ENCODE data around the gene RCSD1.

RCSD1 gene

GRCh38 chr1:167645140-167645541, 15.1 kb downstream of the RCSD1 start:
- no peak for DNase-seq

DNA sequence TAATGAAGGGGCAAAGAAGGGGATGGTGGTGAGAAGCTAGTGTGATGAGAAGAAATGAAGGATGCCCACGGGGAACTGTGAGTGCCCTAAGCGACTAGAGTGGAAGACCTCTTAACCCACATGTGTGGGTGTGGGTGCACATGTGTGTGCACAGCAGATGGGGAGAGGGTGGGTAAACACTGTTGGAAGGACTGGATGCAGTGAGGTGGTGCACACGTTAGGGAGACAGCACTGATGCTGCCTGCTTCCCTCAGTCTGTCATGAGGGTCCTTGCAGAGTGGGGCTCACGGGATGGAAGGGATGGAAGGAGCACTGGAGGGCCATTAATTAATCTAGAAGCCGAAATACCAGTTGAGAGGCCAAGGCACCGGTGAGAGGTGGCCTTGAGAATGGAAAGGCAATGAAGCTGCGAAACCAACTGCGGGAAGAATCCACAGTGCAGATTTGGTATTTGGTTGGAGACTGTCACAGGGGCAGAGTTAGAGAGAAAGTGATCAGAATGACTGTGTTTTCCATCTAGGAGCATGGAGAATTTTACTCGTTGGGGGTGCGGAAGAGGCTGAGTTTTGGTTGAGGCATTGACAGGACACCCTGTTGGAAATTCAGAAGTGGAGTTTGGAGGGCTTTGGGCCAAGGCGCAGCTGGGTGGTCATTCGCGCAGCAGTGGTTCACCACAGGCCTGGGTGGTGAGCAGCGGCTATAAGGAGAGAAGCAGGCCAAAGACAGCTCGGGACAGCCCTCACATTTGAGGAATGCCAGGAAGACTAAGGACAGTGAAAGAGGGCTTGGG, 15.8 kb downstream of the RCSD1 start:
- DNase-seq: no peak

DNA sequence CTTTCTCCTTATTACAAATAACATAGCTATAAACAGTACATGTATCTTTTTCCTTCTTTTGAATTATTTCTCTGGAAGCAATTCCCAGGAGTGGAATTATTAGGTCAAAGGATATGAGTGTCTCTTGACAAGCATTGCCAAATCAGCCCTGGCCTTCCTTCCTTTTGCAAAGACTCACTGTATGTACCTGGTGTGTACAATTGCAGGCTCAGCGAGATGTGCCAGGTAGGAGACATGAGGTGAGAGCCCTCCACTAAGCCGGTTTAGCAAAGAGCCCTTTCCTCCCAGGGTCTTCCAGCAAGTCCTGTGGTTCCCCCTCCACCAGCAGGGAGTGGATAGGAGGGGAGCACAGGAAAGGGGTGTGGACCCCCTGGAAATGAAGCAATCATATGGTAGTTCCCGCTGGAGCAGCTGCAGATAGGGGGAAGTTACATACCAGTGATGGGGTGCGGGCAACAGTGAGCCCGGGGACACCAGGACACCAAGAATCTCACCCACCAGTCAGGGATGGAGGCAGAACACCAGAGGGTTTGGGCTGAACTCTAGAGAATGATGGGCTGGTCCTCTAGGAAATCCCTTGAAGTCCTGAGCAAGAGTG, 18.3 kb downstream of the RCSD1 start:
- DNase-seq: no peak

GRCh38 chr1:167648978-167649744, 19.1 kb downstream of the RCSD1 start:
- no peak for DNase-seq

GRCh38 chr1:167650269-167651160, 20.5 kb downstream of the RCSD1 start:
- DNase-seq: no peak

DNA sequence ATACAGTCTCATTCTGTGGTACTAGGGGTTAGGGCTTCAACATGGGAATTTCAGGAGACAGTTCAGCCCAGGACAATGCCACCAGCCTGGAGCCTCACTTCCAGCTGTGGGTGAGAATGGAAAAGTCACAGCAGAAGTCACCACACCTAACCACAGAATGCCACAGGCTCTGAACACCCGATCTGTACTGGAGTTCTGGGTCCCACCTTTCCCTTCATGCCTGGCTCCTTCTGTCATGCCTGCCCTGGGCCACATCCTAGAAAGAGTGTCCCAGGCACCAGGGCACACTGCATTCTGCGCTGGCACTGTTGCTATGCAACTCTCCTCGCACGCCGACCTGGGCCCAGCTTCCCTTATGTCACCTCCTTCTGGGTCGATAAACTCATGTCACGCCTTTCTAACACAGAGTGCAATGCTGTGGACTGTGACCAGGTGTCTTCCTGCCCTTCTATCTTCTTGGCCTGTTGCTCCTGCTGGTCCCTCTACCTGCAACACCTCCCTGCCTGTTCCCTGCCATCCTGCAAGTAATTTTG, 21.2 kb downstream of the RCSD1 start:
- DNase-seq: no peak

GRCh38 chr1:167654975-167655575, 25.0 kb downstream of the RCSD1 start:
- no peak for DNase-seq

DNA sequence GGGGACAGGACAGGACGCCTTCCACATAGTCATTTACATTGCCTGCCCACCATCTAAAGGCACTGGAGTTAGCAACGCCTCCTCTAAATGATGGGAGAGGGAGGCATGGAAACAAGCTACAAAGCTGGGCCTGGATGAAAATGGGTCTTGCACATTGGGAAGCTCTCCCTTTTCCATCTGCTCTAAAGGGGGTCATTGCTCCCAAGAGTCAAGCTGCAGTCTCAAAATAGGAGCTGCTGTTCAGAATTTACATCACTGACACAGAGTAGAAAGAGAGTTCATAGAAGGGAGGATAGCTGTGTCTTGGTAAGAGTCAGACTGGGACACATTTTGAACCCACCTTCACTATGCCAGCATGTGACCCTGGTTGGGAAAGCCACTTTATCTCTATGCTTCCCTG, 26.6 kb downstream of the RCSD1 start:
- DNase-seq: no peak

- DNase-seq: no peak
Observed at GRCh38 chr1:167658574-167659328, 28.7 kb downstream of the RCSD1 start.

DNA sequence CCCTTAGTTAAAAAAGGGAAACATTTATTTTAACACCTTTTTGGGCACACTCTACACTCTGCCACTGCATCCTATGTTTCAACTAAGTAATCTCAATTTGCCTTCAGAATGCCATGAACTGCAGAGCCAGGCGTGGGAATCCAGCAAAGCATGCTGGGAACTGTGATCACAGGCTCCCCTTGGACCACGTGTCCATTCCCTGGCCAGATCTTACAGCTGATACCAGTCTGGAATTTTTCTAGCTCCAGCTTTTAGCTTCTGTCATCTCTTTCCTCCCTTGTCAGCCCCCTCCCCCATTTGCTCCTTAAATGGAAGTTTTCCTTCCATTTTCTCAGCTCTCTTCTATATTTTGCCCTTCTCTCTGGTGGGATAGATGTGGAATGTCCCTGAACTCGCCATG, 29.4 kb downstream of the RCSD1 start:
- DNase-seq: no peak

GRCh38 chr1:167659881-167660280, 29.8 kb downstream of the RCSD1 start:
- DNase-seq: no peak

GRCh38 chr1:167661527-167662426, 31.7 kb downstream of the RCSD1 start:
- DNase-seq: no peak

DNA sequence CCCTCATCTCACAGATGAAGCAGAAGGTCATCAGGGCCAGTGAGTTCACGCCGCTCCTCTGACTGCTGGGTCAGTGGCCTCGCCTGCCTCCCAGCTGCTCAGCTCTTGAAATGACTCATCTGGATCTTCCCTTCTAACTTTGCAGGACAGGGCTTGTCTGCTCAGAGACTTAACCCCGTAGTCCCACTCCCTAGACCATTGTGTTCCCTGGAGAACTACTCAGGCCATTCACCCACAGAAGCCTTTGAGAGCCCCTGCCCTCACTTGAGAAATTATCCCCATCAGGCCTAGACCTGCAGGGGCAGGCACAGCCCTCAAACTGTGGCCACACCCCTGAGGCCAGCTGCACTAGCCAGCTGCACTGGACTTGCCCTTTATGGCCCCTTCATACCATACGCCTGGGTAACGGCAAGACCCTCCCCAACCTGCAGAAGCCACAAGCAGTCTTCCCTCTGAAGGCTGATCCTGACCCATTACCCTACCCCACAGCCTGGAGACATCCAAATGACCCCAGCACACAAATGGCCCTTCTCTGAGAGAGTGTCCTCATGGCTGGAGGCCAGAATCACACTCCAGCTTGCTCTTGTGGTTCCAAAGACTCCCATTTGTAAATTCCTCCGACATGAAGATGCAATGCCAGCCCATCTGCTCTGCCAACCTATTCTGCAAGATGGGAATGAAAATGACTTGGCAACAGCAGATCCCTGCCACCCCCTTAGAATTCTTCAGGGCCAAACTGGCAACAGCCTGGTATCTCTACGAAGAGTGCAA, 33.2 kb downstream of the RCSD1 start:
- no peak for DNase-seq

DNA sequence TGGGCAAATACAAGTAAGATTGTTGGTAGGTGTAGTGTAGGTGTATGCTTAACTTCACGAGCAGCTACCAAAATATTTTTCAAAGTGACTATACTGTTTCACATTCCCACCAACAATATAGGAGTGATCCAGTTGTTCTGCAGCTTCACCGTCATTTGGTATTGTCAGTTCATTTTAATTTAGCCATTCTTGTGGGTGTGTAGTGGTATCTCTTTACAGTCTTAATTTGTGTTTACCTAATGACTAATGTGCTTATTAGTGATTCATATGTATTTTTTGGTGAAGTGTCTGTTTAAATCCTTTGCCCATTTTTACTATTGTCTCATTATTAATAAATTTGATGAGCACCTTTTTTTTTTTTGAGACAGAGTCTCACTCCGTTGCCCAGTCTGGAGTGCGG, 35.4 kb downstream of the RCSD1 start:
- no peak for DNase-seq

DNA sequence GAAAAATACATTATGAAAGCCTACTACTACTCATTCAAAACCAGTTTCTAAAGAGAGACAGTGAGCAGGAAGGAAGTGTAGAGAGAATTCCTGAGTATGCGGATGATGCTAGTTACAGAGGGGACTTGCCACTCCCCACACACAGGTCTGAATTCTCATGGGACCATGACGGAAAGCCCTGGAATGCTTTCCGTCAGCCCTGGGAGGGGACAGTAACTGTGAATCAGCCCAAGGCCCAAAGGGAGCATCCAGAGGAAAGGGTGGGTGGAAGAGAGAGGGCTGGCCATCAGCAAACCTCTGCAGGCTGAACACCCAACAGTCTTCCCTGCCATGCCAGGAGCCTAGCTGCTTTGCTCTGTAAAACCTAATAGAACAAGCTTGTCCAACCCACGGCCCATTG, 36.4 kb downstream of the RCSD1 start:
- no peak for DNase-seq

- no peak for DNase-seq
Observed at GRCh38 chr1:167667536-167667935, 37.5 kb downstream of the RCSD1 start.

- no peak for DNase-seq
Observed at GRCh38 chr1:167668108-167668507, 38.1 kb downstream of the RCSD1 start.

DNA sequence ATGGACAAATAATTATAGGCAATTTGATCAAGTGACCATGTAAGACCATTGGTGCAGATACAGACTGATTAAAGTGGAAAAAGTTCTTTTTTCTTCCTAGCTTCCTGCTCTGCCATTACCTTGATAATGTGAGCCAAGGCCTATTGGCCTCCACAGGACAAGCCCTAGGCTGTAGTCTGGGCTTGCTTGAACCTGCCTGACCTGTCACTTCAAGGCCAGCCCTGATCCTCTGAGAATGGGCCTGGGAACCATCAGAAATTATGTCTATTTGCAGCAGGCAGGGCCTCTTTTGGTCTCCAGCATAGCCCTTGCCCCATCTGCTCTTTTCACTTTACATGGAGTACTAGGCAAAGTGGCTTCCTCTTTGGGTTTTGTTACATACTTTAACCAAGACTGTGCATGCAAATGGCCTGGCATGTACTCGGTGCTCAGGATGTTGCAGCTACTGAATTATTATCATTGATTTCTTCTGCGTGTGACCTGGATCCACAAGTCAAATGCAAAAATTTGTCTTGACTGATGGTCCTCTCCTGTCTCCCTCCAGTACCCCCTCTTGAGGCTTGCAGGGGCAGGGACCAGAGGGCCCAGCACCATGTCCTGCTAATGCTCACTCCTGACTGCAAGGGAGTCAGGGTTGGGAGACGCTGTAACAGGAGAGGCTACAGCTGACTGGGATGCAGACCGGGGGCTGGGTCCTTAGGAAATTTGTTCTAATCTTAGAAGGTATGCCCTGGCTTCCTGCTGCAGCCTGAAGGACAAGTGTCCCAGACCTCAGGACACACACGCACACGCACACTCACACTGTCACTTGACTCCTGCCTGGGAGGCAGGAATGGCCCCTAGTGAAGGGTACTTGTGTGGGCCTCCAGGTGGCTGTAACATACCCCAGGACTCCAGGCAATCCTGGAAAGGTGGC, 39.4 kb downstream of the RCSD1 start:
- no peak for DNase-seq

All from NCI-H1417 treated with DMSO at 0.1 percent for 48 hours (cell line).